K562 (cell line): ENCODE results near the gene PGAP2. TPM values are rescaled to one million over a fixed set of nuclear protein-coding genes. Genes with fewer than 3 reads are reported as not detected.

Source experiments
- AFF4 ChIP-seq: sonication (generic); formaldehyde crosslinking; IDR thresholded peaks from 2 replicates; pipeline ENCODE4 v1.8.0; 2023; ENCODE audit warnings: mild to moderate bottlenecking, missing genetic modification reagents
- ARID1B ChIP-seq: fragments of 450-650 bp; IDR thresholded peaks from 2 replicates; pipeline ENCODE4 v1.6.1; 2016; ENCODE audit warnings: antibody characterized with exemption, mild to moderate bottlenecking, inconsistent platforms
- CBFB ChIP-seq: sonication (generic); formaldehyde crosslinking; IDR thresholded peaks from 2 replicates; pipeline ENCODE4 v1.4.0; 2020; ENCODE audit warnings: mild to moderate bottlenecking, missing genetic modification reagents
- CBX8 ChIP-seq: fragments of 200-600 bp; sonication (generic); IDR thresholded peaks from 2 replicates; pipeline ENCODE4 v1.6.1; 2012; ENCODE audit warnings: borderline replicate concordance, mixed run types, low read depth, mild to moderate bottlenecking, moderate library complexity, mixed read lengths, low read length, control low read depth, inconsistent platforms; ENCODE audit not compliant: poor library complexity, severe bottlenecking; ENCODE audit errors: extremely low read depth
- CEBPB ChIP-seq: fragments of 450-650 bp; IDR thresholded peaks from 2 replicates; pipeline ENCODE4 v1.6.1; 2016; ENCODE audit warnings: missing genetic modification characterization, missing compliant biosample characterization
- GATA2 ChIP-seq: sonication (generic); formaldehyde crosslinking; IDR thresholded peaks from 2 replicates; pipeline ENCODE4 v1.4.0; 2020; ENCODE audit warnings: mild to moderate bottlenecking, missing genetic modification reagents
- GATAD2A ChIP-seq: fragments of 450-650 bp; IDR thresholded peaks from 2 replicates; pipeline ENCODE4 v1.6.1; 2017
- ILK ChIP-seq: fragments of 450-650 bp; IDR thresholded peaks from 2 replicates; pipeline ENCODE4 v1.6.1; 2016; ENCODE audit warnings: missing genetic modification characterization, low read depth, mild to moderate bottlenecking, missing compliant biosample characterization, moderate library complexity, borderline replicate concordance
- MAFF ChIP-seq: IDR thresholded peaks from 2 replicates; pipeline ENCODE4 v1.6.1; 2012; ENCODE audit warnings: low read length, improper control_type of control experiment
- TBP ChIP-seq: optimal IDR thresholded peaks from 2 replicates; pipeline ENCODE3; 2011; ENCODE audit warnings: low read depth, low read length, improper control_type of control experiment
- ZBTB33 ChIP-seq: sonication (generic); formaldehyde crosslinking; IDR thresholded peaks from 2 replicates; pipeline ENCODE4 v1.8.1; 2023; ENCODE audit warnings: mild to moderate bottlenecking, missing genetic modification reagents
- ZNF143 ChIP-seq: sonication (generic); formaldehyde crosslinking; IDR thresholded peaks from 2 replicates; pipeline ENCODE4 v1.9.0; 2022; ENCODE audit warnings: mild to moderate bottlenecking, missing genetic modification reagents
- ZNF184 ChIP-seq: sonication (generic); formaldehyde crosslinking; IDR thresholded peaks from 2 replicates; pipeline ENCODE4 v1.5.0; 2020; ENCODE audit warnings: missing genetic modification reagents
- ZNF239 ChIP-seq: fragments of 250-450 bp; sonication (Bioruptor Pico); IDR thresholded peaks from 2 replicates; pipeline ENCODE4 v1.4.0; 2020; ENCODE audit warnings: mild to moderate bottlenecking
- ZNF586 ChIP-seq: fragments of 450-650 bp; formaldehyde crosslinking; conservative IDR thresholded peaks from 2 replicates; pipeline ENCODE4 v1.4.0; 2020; ENCODE audit warnings: mild to moderate bottlenecking, moderate library complexity
- ZNF695 ChIP-seq: fragments of 450-650 bp; formaldehyde crosslinking; IDR thresholded peaks from 2 replicates; pipeline ENCODE4 v1.4.0; 2020; ENCODE audit warnings: mild to moderate bottlenecking, moderate library complexity
- polyA plus RNA-seq, 8 experiments: library from polyadenylated mRNA; depleted of rRNA in 4 of 8; stranded (reverse) in 5 of 8; unstranded in 3 of 8; fragments of >200 nt; fragmentation: Nextera tagmentation in 2 of 8; fragmentation: Illumina TruSeq in 1 of 8; extraction: Ambion mirVana in 2 of 8; extraction: Trizol in 1 of 8; gene quantifications; 2 replicates each; pipeline versions ENCODE4 v1.2.1 to v1.2.3, GENCODE V29; 2011 to 2014; ENCODE audit warnings: inconsistent platforms in 1 of 8, missing spikeins in 1 of 8
- total RNA-seq, 7 experiments: library from RNA; depleted of rRNA in 6 of 7; stranded (reverse); fragments of >200 nt in 6 of 7; fragmentation: Illumina TruSeq in 2 of 7; extraction: Trizol in 2 of 7; gene quantifications; 2 replicates each; pipeline versions ENCODE4 v1.2.1 to v1.2.3, GENCODE V29; 2011 to 2021; ENCODE audit warnings: low replicate concordance in 1 of 7
- TF ChIP-seq, protein P1 (sequence below): sonication (generic); formaldehyde crosslinking; IDR thresholded peaks from 2 replicates; pipeline ENCODE4 v1.8.1; 2023; ENCODE audit warnings: mild to moderate bottlenecking, missing genetic modification reagents, moderate library complexity
- TF ChIP-seq, protein P2 (sequence below): fragments of 250-450 bp; sonication (Bioruptor Pico); IDR thresholded peaks from 2 replicates; pipeline ENCODE4 v1.6.1; 2021; ENCODE audit warnings: mild to moderate bottlenecking
- TF ChIP-seq, protein P3 (sequence below), 2 experiments: fragments of 200-800 bp in 1 of 2; sonication (Bioruptor generic) in 1 of 2; sonication (generic) in 1 of 2; formaldehyde crosslinking in 1 of 2; IDR thresholded peaks in 1 of 2; conservative IDR thresholded peaks in 1 of 2; 2 replicates each; pipeline versions ENCODE4 v1.5.0 to v1.6.1; 2016 to 2020; ENCODE audit warnings: missing compliant biosample characterization in 1 of 2, missing genetic modification characterization in 1 of 2, missing genetic modification reagents in 1 of 2

Gene PGAP2
- total and polyA plus RNA-seq, 9 of the 15 experiments (the other 6 are each of a cell fraction or from before 2014, with no cell fraction given), result 17.9 to 47.2 (median 33.7) TPM

DNA sequence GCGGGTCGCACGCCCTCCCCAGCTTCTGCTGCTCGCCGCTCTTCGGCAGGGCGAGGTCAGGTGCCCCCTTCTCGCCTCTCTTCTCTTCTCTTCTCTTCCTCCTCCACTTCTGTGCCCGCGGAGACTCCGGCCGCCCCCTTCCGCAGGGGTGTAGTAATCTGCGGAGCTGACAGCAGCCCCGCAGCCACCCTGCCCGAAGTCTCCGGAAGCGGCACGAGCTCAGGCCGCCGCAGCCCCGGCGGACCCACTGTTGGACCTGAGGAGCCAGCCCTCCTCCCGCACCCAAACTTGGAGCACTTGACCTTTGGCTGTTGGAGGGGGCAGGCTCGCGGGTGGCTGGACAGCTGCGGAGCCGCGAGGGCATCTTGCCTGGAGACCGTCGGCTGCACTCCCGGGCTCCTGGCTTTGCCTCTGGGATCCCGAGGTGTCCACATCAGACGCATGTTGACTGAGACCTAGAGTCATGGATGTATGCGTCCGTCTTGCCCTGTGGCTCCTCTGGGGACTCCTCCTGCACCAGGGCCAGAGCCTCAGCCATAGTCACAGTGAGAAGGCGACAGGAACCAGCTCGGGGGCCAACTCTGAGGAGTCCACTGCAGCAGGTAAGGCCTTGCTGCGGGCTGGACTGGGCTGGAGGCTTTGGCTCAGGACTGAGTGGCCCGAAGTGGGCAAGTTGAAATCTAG lies 47.6 kb downstream of the PGAP2 start (continued):
- TF ChIP-seq, protein P1, sequence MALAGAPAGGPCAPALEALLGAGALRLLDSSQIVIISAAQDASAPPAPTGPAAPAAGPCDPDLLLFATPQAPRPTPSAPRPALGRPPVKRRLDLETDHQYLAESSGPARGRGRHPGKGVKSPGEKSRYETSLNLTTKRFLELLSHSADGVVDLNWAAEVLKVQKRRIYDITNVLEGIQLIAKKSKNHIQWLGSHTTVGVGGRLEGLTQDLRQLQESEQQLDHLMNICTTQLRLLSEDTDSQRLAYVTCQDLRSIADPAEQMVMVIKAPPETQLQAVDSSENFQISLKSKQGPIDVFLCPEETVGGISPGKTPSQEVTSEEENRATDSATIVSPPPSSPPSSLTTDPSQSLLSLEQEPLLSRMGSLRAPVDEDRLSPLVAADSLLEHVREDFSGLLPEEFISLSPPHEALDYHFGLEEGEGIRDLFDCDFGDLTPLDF (CRISPR knock-in tag), result peak; percentile 40; the same call in 1 of the 2 replicates
- TF ChIP-seq ZNF184 (no peak), GATA2 (CRISPR knock-in tag) (no peak), ZBTB33 (CRISPR knock-in tag) (no peak), CBFB (no peak), ZNF695 (CRISPR knock-in tag) (no peak), ARID1B (no peak), AFF4 (CRISPR knock-in tag) (no peak), GATAD2A (no peak; the same call in 1 of the 2 replicates), CEBPB (tag) (no peak), ZNF586 (CRISPR knock-in tag) (no peak), TBP (no peak), MAFF (no peak), CBX8 (no peak), ZNF239 (no peak), ILK (tag) (no peak), ZNF143 (CRISPR knock-in tag) (peak; percentile 37; the same call in 1 of the 2 replicates)
- TF ChIP-seq, protein P2, sequence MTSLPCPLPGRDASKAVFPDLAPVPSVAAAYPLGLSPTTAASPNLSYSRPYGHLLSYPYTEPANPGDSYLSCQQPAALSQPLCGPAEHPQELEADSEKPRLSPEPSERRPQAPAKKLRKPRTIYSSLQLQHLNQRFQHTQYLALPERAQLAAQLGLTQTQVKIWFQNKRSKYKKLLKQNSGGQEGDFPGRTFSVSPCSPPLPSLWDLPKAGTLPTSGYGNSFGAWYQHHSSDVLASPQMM, result no peak
- TF ChIP-seq, protein P3, sequence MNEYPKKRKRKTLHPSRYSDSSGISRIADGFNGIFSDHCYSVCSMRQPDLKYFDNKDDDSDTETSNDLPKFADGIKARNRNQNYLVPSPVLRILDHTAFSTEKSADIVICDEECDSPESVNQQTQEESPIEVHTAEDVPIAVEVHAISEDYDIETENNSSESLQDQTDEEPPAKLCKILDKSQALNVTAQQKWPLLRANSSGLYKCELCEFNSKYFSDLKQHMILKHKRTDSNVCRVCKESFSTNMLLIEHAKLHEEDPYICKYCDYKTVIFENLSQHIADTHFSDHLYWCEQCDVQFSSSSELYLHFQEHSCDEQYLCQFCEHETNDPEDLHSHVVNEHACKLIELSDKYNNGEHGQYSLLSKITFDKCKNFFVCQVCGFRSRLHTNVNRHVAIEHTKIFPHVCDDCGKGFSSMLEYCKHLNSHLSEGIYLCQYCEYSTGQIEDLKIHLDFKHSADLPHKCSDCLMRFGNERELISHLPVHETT (CRISPR knock-in tag; conservative IDR thresholded peaks at IDR 0.05 in 1 of 2, IDR thresholded peaks at IDR 0.05 in 1 of 2), result no peak
